Measurements from ENCODE around the gene TBCE. TPM values are rescaled to one million over a fixed set of nuclear protein-coding genes. Genes with fewer than 3 reads are reported as not detected.
A peak's percentile ranks its signal among the peaks of the same experiment; 100 is the strongest.

The TBCE gene, protein sequence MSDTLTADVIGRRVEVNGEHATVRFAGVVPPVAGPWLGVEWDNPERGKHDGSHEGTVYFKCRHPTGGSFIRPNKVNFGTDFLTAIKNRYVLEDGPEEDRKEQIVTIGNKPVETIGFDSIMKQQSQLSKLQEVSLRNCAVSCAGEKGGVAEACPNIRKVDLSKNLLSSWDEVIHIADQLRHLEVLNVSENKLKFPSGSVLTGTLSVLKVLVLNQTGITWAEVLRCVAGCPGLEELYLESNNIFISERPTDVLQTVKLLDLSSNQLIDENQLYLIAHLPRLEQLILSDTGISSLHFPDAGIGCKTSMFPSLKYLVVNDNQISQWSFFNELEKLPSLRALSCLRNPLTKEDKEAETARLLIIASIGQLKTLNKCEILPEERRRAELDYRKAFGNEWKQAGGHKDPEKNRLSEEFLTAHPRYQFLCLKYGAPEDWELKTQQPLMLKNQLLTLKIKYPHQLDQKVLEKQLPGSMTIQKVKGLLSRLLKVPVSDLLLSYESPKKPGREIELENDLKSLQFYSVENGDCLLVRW
- 10 to 100 TPM; 21.9 to 29.5 TPM for total RNA-seq
- polyA plus RNA-seq: 10 to 100 TPM; 11.9 to 14.6 (median 12.6) TPM
- 2.9 to 8.0 (median 3.7) reads per million in 6 experiments for total RNA-seq

DNA sequence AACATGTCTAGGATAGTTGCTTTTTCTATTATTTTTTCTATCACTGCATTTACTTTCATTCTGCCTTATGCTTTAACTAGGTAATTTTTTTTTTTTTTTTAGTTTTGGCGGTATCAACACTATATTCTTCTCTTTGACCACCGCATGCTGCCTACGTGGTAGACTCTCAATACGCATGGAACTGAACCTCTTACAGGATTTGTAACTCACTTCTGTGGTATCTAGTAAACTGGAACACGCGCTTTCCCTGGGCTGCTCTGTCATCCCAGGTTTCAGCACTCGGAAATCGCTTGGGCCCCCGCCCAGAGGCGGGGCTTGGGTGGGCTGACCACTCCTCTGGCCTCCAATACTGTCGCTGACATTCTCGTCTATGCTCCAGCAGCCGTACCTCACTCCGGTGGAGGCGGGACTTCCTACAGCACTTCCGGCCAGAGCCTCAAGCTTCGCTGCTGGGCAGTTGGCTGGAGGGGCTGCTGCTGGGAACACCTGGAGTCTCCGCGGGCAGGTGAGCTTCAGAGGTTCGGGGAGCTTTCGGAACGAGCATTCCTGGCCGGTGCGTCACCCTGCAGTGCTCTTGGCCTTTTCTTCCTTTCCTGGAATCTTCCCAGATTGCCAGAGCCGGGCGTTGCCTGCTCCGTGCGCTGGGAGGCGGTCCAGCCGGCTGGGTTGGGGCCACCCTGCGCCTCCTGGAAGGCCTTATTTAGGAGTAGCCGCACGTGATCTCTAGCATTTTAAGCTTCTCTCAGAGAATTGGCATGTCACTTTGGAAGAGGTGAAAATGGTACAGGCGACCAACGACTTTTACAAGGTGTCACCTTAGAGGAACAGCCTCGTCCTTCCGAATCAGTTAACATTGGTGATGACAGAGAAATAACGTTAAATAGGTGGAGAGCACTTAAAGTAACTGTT lies at the start of gene TBCE:
Gene TBCE, plus strand, starts transcription at position 428 of the 909 bp plus-strand sequence. CDS start 12,623 bp downstream, outside the sequence.
- Mint-ChIP-seq H3K36me3 (peaks cover 0 to 5% (median 0%) of the 10 kb centered on the region in 3 donors), H3K27me3 (no peaks in the 10 kb centered on the region), H3K9me3 (no peaks in the 10 kb centered on the region), H3K27ac (peak within 1 kb of the TSS; percentile 88 to 98 (median 96)), H3K4me3 (peak within 1 kb of the TSS; percentile 95 to 99 (median 98)), H3K4me1 (peaks cover 16 to 40% (median 34%) of the 10 kb centered on the region in 4 donors)
- DNase-seq (peak; percentile 63 to 85 (median 69)), ATAC-seq (peak; percentile 95 to 98)
- POLR2A ChIA-PET: interaction anchor here (0.6 to 0.8 kb wide), 3 partner anchors 9 to 91 kb away, joined by 3 to 6 read pairs (median 3); no protein-coding TSS in a partner anchor

DNA sequence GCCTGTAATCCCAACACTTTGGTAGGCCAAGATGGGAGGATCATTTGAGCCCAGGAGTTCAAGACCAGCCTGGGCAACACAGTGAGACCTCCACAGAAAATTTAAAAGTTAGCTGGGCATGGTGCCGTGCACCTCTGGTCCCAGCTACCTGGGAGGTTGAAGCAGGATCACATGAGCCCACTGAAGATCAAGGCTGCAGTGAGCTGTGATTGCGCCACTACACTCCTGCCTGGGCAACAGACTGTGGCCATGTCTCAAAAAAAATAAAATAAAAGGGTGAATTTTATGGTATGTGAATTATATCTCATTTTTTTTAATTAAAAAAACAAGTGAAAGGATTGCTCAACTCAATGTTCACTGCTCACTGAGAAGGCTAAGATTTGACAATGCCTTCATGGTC lies 48.0 kb upstream of the TBCE start:
- DNase-seq (no peak), ATAC-seq (no peak)
- Mint-ChIP-seq H3K4me3 (peak overlapping the region in 5 of 10 donors; percentile 6 to 76 (median 35)), H3K4me1 (peaks cover 41 to 80% (median 78%) of the 10 kb centered on the region in 4 donors), H3K27ac (peak overlapping the region in 7 of 10 donors; percentile 1 to 79 (median 41)), H3K27me3 (no peaks in the 10 kb centered on the region), H3K9me3 (no peaks in the 10 kb centered on the region), H3K36me3 (peaks cover 0 to 51% (median 12%) of the 10 kb centered on the region in 3 donors)
- POLR2A ChIA-PET: interaction anchor here (0.6 to 1.4 kb wide), 4 partner anchors 9 to 35 kb away, joined by 3 to 5 read pairs (median 3); partner anchors contain the start of genes ARID4B and GGPS1

DNA sequence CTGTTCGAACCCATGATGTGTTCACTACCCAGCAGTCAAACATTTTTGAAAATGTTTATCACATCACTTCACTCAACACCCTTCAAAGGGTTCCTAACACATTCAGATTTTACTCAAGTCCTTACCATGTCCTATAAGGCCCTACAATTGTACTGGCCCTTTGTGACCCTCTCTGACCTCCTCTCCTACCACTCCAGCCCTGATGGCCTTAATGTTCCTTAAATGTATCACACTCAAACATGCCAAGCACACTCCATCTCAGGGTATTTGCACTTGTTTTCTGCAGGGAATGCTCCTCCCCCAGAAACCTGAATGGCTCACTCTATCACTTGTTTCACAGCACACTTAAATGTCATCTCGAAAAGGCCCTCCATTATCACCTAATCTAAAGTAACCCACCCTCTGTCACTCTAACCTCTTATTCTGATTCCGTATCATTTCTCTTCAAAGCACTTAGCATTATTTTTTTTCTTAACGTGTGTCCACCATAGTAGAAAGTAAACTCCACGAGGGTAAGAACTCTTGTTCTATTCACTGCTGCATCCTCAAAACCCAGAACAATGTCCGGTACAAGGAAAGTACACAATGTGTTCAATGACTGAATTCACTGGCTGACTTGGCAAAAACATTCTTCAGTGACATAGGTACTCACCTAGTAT lies 46.6 kb upstream of the TBCE start:
- Mint-ChIP-seq H3K27me3 (no peaks in the 10 kb centered on the region), H3K36me3 (peaks cover 0 to 57% (median 12%) of the 10 kb centered on the region in 3 donors), H3K4me1 (peaks cover 37 to 82% (median 75%) of the 10 kb centered on the region in 4 donors), H3K4me3 (peak overlapping the region in 9 of 10 donors; percentile 13 to 51 (median 28)), H3K9me3 (no peaks in the 10 kb centered on the region), H3K27ac (peak overlapping the region in 8 of 10 donors; percentile 39 to 83 (median 78))
- ATAC-seq: peak in 1 of 2 donors; percentile 17
- DNase-seq: no peak
- POLR2A ChIA-PET: no interaction called here

DNA sequence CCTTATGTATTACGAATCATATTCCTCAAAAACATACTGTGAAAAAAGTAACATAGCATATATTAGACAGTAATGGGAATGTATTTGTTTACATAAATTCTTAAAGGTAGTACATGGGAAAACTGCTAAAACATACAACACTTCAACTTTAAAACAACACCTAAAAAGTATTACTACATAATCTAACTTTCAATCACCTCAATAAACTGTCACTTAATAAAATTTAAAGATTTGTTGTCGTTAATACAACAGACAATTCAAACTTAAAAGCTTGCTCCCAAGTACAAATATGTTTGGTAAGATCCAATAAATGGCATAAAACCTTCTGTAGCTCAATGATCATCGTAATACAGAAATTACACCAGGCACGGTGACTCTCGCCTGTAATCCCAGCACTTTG lies 42.9 kb upstream of the TBCE start:
- H3K4me1 Mint-ChIP-seq: peaks cover 29 to 67% (median 61%) of the 10 kb centered on the region in 4 donors
- POLR2A ChIA-PET: interaction anchor here (0.6 to 1.2 kb wide), 2 partner anchors 9 to 44 kb away, joined by 3 to 4 read pairs; no protein-coding TSS in a partner anchor
- H3K27me3 Mint-ChIP-seq: no peaks in the 10 kb centered on the region
- H3K9me3 Mint-ChIP-seq: peaks cover 0 to 1% (median 0%) of the 10 kb centered on the region in 9 donors
- ATAC-seq (no peak), DNase-seq (no peak)
- peak overlapping the region in 9 of 10 donors; percentile 79 to 100 (median 98) for H3K4me3 Mint-ChIP-seq
- peak overlapping the region in 9 of 10 donors; percentile 19 to 92 (median 66) for H3K27ac Mint-ChIP-seq
- peaks cover 0 to 51% (median 9%) of the 10 kb centered on the region in 3 donors for H3K36me3 Mint-ChIP-seq

DNA sequence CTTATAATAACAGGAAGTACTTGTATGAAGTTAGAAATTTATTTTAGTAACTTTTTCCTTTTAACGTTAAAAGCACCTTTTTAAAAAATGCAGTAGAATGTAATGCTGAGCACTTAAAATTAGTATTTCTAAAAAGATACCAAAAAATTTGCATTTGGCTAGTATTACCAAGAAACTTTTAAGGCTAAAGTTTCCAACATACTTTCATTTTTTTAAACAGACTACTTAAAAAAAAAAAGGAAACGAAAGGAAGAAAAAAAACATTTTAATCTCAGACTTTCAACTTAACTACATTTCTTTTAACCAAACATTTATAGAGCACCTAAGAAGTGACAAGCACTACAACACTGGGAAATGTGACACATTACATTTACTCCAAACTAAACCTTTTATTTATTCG lies 42.1 kb upstream of the TBCE start:
- Mint-ChIP-seq H3K27ac (peak overlapping the region in 9 of 10 donors; percentile 24 to 99 (median 71)), H3K4me3 (peak overlapping the region in 9 of 10 donors; percentile 95 to 100 (median 98)), H3K9me3 (peaks cover 0 to 1% (median 0%) of the 10 kb centered on the region in 9 donors), H3K27me3 (no peaks in the 10 kb centered on the region), H3K4me1 (peaks cover 29 to 62% (median 55%) of the 10 kb centered on the region in 4 donors), H3K36me3 (peaks cover 0 to 47% (median 9%) of the 10 kb centered on the region in 3 donors)
- DNase-seq (no peak), ATAC-seq (no peak)
- POLR2A ChIA-PET: no interaction called here

DNA sequence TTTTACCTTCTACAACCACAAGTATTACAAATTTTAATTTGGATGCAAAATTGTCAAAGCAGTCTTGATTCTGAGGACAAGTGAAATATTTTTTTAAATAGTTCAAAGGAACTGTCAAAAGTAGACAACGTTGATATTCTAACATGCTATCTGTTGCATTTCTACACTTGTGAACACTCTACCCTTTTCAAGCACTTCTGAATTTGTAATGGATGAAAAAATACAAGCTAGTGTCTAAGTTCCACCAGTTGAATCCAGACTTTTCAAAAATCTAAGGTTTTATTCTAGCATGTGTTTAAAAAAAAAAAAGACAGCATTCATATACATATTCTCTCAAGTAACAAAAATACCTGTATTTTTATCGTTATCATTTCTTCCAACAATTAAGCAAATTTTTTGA lies 41.4 kb upstream of the TBCE start:
- ATAC-seq (no peak), DNase-seq (no peak)
- Mint-ChIP-seq H3K4me3 (peak overlapping the region in 9 of 10 donors; percentile 95 to 100 (median 98)), H3K4me1 (peaks cover 22 to 55% (median 48%) of the 10 kb centered on the region in 4 donors), H3K27ac (peak overlapping the region in 9 of 10 donors; percentile 30 to 99 (median 97)), H3K9me3 (peaks cover 0 to 1% (median 0%) of the 10 kb centered on the region in 9 donors), H3K36me3 (peaks cover 0 to 40% (median 9%) of the 10 kb centered on the region in 3 donors), H3K27me3 (no peaks in the 10 kb centered on the region)
- POLR2A ChIA-PET: interaction anchor here (1.6 kb wide), 1 partner anchor 165 kb away, joined by 6 read pairs; the partner anchor contains the start of gene RBM34

DNA sequence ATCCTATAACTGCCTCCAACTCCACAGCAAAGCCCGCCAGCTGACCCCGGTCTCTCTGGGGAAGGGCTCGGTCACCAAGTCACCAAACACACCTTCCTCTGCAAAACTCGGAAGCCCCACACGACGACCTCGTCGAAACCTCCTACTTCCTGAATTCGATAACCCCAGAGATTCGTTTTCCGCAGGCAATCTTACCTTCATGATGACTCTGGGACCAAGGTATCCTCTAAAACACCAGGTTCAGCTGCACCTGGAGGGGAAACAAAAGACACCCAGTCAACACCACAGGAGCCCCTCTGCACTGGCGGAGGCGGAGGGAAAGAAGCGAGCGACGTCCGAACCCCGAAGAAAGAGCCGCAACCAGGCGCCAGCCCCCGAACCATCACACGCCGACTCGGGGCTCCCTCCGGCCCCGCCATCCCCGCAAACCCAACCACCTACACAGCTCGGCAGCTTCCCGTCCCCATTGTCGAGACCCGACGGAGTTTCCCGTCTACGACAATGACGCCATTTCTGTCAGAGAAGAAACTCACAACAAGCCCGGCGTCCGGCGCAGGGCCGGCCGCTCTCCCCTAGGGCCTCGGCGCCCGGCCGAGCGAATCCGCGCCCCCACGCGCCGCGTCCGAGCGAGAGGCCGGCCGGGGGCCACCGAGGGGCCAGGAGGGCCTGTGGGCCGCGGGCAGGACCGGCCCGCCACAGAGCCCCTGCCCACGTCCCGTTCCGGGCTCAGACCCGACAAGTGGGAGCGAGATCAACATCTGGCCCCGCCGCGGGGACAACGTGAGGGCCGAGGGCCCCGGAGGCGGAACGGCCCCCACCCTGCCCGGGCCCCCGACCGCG lies 40.3 kb upstream of the TBCE start:
- POLR2A ChIA-PET: interaction anchor here (0.8 to 1.9 kb wide), 4 partner anchors 12 to 714 kb away, joined by 3 to 6 read pairs (median 4); partner anchors contain the start of gene RBM34

DNA sequence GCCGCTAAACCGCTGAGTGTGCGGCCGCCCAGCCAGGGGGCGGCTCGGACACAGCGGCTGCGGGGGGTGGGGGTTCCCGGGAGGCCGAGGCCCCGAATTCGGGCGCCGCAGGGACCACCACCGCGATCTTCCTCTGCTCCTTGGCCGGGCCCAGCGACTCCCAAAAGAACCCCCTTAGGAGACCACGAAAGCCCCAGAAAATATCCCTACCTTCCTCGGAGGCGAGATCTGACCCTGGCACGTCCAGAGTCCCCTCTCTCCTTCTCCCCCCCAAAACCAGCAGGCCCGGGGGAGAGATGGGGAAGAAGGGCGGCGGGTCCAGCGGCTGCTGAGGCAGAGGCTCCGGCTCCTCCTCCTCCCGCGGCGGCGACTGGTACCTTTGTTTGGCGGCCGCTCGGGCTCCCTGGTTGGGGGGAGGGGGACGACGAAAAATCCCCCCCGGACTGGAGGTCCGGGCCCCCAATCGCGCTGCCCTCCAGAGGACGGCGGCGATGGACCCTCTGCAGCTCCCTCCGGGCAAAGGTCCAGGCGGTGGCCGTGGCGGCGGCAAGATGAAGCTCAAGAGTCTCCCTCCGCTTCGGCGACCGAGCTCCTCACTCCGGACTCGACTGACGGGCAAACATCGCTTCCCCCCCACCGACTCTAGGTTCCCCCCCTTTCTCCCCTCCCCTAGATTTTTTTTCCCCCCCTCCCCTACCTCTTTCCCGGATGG lies 39.5 kb upstream of the TBCE start, which contains the start of gene ARID4B:
Gene ARID4B, minus strand, starts transcription at position 621 of the 712 bp plus-strand sequence. CDS start 1,260 bp downstream, outside the sequence.
- Mint-ChIP-seq H3K4me1 (peaks cover 14 to 36% (median 30%) of the 10 kb centered on the region in 4 donors), H3K36me3 (peaks cover 0 to 33% (median 6%) of the 10 kb centered on the region in 3 donors), H3K4me3 (peak within 1 kb of the TSS in 9 of 10 donors; percentile 95 to 100 (median 98)), H3K27me3 (no peaks in the 10 kb centered on the region), H3K9me3 (peaks cover 0 to 1% (median 0%) of the 10 kb centered on the region in 9 donors), H3K27ac (peak within 1 kb of the TSS in 9 of 10 donors; percentile 92 to 99 (median 98))
- POLR2A ChIA-PET: interaction anchor here (0.6 to 2.3 kb wide), 12 partner anchors 9 to 716 kb away, joined by 3 to 6 read pairs (median 3); partner anchors contain the start of genes RBM34 and TOMM20
- ATAC-seq (peak in 1 of 2 donors; percentile 4), DNase-seq (peak in 5 of 10 donors; percentile 50 to 77 (median 62))

More for the DNA sequence above, 40.3 kb upstream of the TBCE start:
- DNase-seq (peak; percentile 49 to 83 (median 73)), ATAC-seq (peak; percentile 27 to 32)
- H3K4me3 Mint-ChIP-seq: peak overlapping the region in 9 of 10 donors; percentile 95 to 100 (median 98)
- H3K27me3 Mint-ChIP-seq: no peaks in the 10 kb centered on the region
- peaks cover 0 to 38% (median 9%) of the 10 kb centered on the region in 3 donors for H3K36me3 Mint-ChIP-seq
- peak overlapping the region in 9 of 10 donors; percentile 92 to 99 (median 98) for H3K27ac Mint-ChIP-seq
- H3K9me3 Mint-ChIP-seq: peaks cover 0 to 1% (median 0%) of the 10 kb centered on the region in 9 donors
- peaks cover 20 to 44% (median 37%) of the 10 kb centered on the region in 4 donors for H3K4me1 Mint-ChIP-seq

DNA sequence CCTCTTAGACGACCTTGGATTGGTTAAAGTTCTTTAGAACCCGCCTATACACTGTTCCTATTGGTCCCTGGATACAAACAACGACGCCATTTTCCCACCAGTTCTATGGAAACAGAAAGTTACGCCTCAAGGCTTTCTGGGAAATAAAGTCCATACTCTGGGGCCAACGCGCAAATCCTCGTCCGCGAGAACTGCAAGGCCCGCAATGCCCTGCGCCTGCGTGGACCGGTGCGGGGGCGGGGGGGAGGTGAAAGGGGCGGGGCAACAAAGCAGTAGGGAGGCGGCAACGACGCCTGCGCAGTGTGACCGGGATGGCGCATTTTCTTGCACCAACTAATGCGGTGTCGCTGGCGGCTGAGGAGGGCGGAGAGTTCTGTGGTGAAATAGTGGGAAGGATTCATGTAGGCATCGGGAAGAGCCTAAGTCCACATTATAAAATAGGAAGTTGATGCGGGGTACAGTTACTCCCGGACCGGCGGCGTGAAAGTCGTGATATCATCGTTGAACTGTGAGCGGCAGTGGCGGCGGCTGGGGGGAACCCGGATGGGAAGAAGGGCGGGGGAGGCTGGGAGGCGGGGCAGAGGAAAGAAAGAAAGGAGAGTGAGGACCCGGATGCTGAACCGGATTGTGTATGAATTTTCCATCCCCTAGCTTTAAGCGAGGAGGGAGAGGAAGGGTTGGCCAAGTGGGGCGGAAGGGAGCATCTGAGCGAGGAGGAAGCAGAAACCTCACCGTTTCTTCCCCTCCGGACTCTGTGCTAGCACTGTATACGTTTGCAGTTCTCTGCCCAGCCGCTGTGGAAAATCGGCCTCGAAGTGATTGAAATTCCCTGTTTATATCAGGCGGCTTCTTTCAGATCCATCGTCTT lies 38.7 kb upstream of the TBCE start, which contains the start of gene GGPS1:
Gene GGPS1, plus strand, starts transcription at position 300 of the 868 bp plus-strand sequence. CDS start 6,695 bp downstream, outside the sequence.
- Mint-ChIP-seq H3K9me3 (peaks cover 0 to 1% (median 0%) of the 10 kb centered on the region in 9 donors), H3K27me3 (no peaks in the 10 kb centered on the region), H3K27ac (peak within 1 kb of the TSS in 2 of 10 donors; percentile 88 to 91), H3K36me3 (peaks cover 0 to 30% (median 6%) of the 10 kb centered on the region in 3 donors), H3K4me1 (peaks cover 15 to 35% (median 29%) of the 10 kb centered on the region in 4 donors), H3K4me3 (peak within 1 kb of the TSS in 1 of 10 donors; percentile 81)
- POLR2A ChIA-PET: interaction anchor here (0.6 to 2.3 kb wide), 17 partner anchors 10 to 717 kb away, joined by 3 to 6 read pairs (median 3); partner anchors contain the start of genes RBM34 and TOMM20
- DNase-seq: peak; percentile 96 to 100 (median 98)
- ATAC-seq: peak; percentile 82 to 84

Data from naive thymus-derived CD8-positive, alpha-beta T cell (primary cell).